A549 (cell line): ENCODE data around the gene DNAH17. TPM values are rescaled to one million over a fixed set of nuclear protein-coding genes. Genes with fewer than 3 reads are reported as not detected.
A peak's percentile ranks its signal among the peaks of the same experiment; 100 is the strongest.

Experiments used
- BHLHE40 ChIP-seq: IDR thresholded peaks from 2 replicates; pipeline ENCODE4 v1.6.1; 2012; ENCODE audit warnings: low read depth, low read length, inconsistent platforms
- CEBPB ChIP-seq, 2 experiments: fragments of >200 bp in 1 of 2; sonication (Bioruptor Twin) in 1 of 2; formaldehyde crosslinking in 1 of 2; IDR thresholded peaks; 2 replicates each; pipeline ENCODE4 v1.6.1; 2012 to 2016
- CHD4 ChIP-seq: fragments of 200-600 bp; sonication (generic); IDR thresholded peaks from 2 replicates; pipeline ENCODE4 v1.6.1; 2016; ENCODE audit warnings: antibody characterized with exemption, mild to moderate bottlenecking, borderline replicate concordance
- EHF ChIP-seq: fragments of 250-450 bp; sonication (Bioruptor Pico); IDR thresholded peaks from 2 replicates; pipeline ENCODE4 v1.5.0; 2020; ENCODE audit warnings: mild to moderate bottlenecking
- EP300 ChIP-seq, 2 experiments: fragments of >200 bp; sonication (Bioruptor Twin); formaldehyde crosslinking; IDR thresholded peaks; 2 replicates in 1 of 2; 3 replicates in 1 of 2; pipeline ENCODE4 v1.6.1; 2016 to 2017
- FOXS1 ChIP-seq: fragments of 250-450 bp; sonication (Bioruptor Pico); IDR thresholded peaks from 2 replicates; pipeline ENCODE4 v1.5.0; 2020; ENCODE audit warnings: mild to moderate bottlenecking, moderate library complexity
- GATA3 ChIP-seq: IDR thresholded peaks from 2 replicates; pipeline ENCODE4 v1.6.1; 2012; ENCODE audit warnings: borderline replicate concordance
- HOXA7 ChIP-seq: fragments of 250-450 bp; sonication (Bioruptor Pico); IDR thresholded peaks from 2 replicates; pipeline ENCODE4 v1.5.0; 2020; ENCODE audit warnings: mild to moderate bottlenecking, moderate library complexity
- HOXB13 ChIP-seq: fragments of 250-450 bp; sonication (Bioruptor Pico); IDR thresholded peaks from 2 replicates; pipeline ENCODE4 v1.5.0; 2020; ENCODE audit warnings: low read depth, mild to moderate bottlenecking, moderate library complexity
- JUN ChIP-seq, 2 experiments: fragments of >200 bp; sonication (Bioruptor Twin); formaldehyde crosslinking; IDR thresholded peaks; 2 replicates in 1 of 2; 3 replicates in 1 of 2; pipeline ENCODE4 v1.6.1; 2016 to 2017
- KDM5A ChIP-seq: fragments of 200-600 bp; sonication (generic); IDR thresholded peaks from 2 replicates; pipeline ENCODE4 v1.6.1; 2016; ENCODE audit warnings: antibody characterized with exemption, mild to moderate bottlenecking
- MAFK ChIP-seq: fragments of 450-650 bp; IDR thresholded peaks from 2 replicates; pipeline ENCODE4 v1.6.1; 2014; ENCODE audit not compliant: partially characterized antibody
- MYC ChIP-seq: IDR thresholded peaks from 2 replicates; pipeline ENCODE4 v1.6.1; 2012; ENCODE audit warnings: mild to moderate bottlenecking, inconsistent platforms, low read length, improper control_type of control experiment, borderline replicate concordance
- NFE2L2 ChIP-seq: fragments of 150-350 bp; conservative IDR thresholded peaks from 2 replicates; pipeline ENCODE4 v1.6.1; 2014; ENCODE audit warnings: low read length
- NR3C1 ChIP-seq: fragments of >200 bp; sonication (Bioruptor Twin); formaldehyde crosslinking; IDR thresholded peaks from 3 replicates; pipeline ENCODE4 v1.6.1; 2017
- PHF8 ChIP-seq: fragments of 200-600 bp; sonication (generic); IDR thresholded peaks from 2 replicates; pipeline ENCODE4 v1.6.1; 2016; ENCODE audit warnings: low read depth, mild to moderate bottlenecking, antibody characterized with exemption, moderate library complexity, borderline replicate concordance
- POLR2AphosphoS2 ChIP-seq: conservative IDR thresholded peaks from 2 replicates; pipeline ENCODE4 v1.6.1; 2012; ENCODE audit warnings: low read length, improper control_type of control experiment, inconsistent platforms
- RFX5 ChIP-seq: fragments of 450-650 bp; IDR thresholded peaks from 2 replicates; pipeline ENCODE4 v1.7.1; 2014; ENCODE audit warnings: antibody characterized with exemption, mild to moderate bottlenecking, moderate library complexity
- SREBF2 ChIP-seq: fragments of 450-650 bp; IDR thresholded peaks from 2 replicates; pipeline ENCODE4 v1.6.1; 2014; ENCODE audit warnings: mild to moderate bottlenecking, moderate library complexity
- TFCP2L1 ChIP-seq: fragments of 250-450 bp; sonication (Bioruptor Pico); IDR thresholded peaks from 2 replicates; pipeline ENCODE4 v1.5.0; 2021; ENCODE audit warnings: mild to moderate bottlenecking
- TP53 ChIP-seq: fragments of 250-450 bp; sonication (Bioruptor Pico); IDR thresholded peaks from 2 replicates; pipeline ENCODE4 v1.5.0; 2021; ENCODE audit warnings: mild to moderate bottlenecking, moderate library complexity
- ZC3H11A ChIP-seq: fragments of 450-650 bp; IDR thresholded peaks from 2 replicates; pipeline ENCODE4 v1.6.1; 2014; ENCODE audit warnings: antibody characterized with exemption, mild to moderate bottlenecking
- ZFP36 ChIP-seq: fragments of 450-650 bp; IDR thresholded peaks from 2 replicates; pipeline ENCODE4 v1.6.1; 2014; ENCODE audit warnings: borderline replicate concordance; ENCODE audit not compliant: partially characterized antibody
- ZNF302 ChIP-seq: fragments of 250-450 bp; sonication (Bioruptor Pico); IDR thresholded peaks from 2 replicates; pipeline ENCODE4 v1.9.0; 2021; ENCODE audit warnings: inconsistent platforms, mild to moderate bottlenecking, moderate library complexity
- polyA plus RNA-seq, 4 experiments: library from polyadenylated mRNA; depleted of rRNA in 3 of 4; stranded (reverse); fragments of >200 nt; fragmentation: RNase III in 1 of 4; extraction: RNeasy Plus Mini Kit Qiagen cat#74134 plus additional on column Dnase treatment in 1 of 4; gene quantifications; 2 replicates in 3 of 4; 3 replicates in 1 of 4; pipeline ENCODE4 v1.2.3, GENCODE V29; 2011 to 2017
- TF ChIP-seq, protein P1 (sequence below): fragments of >200 bp; sonication (Bioruptor Twin); formaldehyde crosslinking; IDR thresholded peaks from 3 replicates; pipeline ENCODE4 v1.6.1; 2016
- TF ChIP-seq, protein P2 (sequence below): fragments of 200-600 bp; sonication (generic); IDR thresholded peaks from 2 replicates; pipeline ENCODE4 v1.6.1; 2016; ENCODE audit warnings: antibody characterized with exemption, mild to moderate bottlenecking, moderate library complexity
- TF ChIP-seq, protein P3 (sequence below): fragments of >200 bp; sonication (Bioruptor Twin); formaldehyde crosslinking; IDR thresholded peaks from 2 replicates; pipeline ENCODE4 v1.6.1; 2016
- TF ChIP-seq, protein P4 (sequence below): fragments of 150-350 bp; IDR thresholded peaks from 2 replicates; pipeline ENCODE4 v1.6.1; 2014; ENCODE audit warnings: low read depth, mild to moderate bottlenecking, low read length

The DNAH17 gene
- polyA plus RNA-seq, 2 of the 4 experiments (the other 2 are of a cell fraction): 0.21 to 0.26 TPM

GRCh38 chr17:78535273-78536197 lies 41.7 kb downstream of the DNAH17 start (continued):
- TF ChIP-seq TP53 (CRISPR knock-in tag) (no peak), POLR2AphosphoS2 (no peak), EHF (CRISPR knock-in tag) (no peak), HOXB13 (no peak), MAFK (peak; percentile 5), CEBPB (IDR thresholded peaks at IDR 0.05) (peak in 1 of 2 experiments; percentile 23; a peak in 1 of 4 replicates), TFCP2L1 (CRISPR knock-in tag) (no peak), BHLHE40 (no peak), RFX5 (no peak), SREBF2 (no peak), KDM5A (no peak), CHD4 (no peak), JUN (IDR thresholded peaks at IDR 0.05) (no peak), ZNF302 (CRISPR knock-in tag) (no peak), GATA3 (no peak), ZC3H11A (no peak), NR3C1 (no peak), NFE2L2 (no peak), ZFP36 (no peak), HOXA7 (no peak), PHF8 (no peak), MYC (no peak), EP300 (IDR thresholded peaks at IDR 0.05) (no peak), FOXS1 (CRISPR knock-in tag) (no peak)
- TF ChIP-seq, protein P1, sequence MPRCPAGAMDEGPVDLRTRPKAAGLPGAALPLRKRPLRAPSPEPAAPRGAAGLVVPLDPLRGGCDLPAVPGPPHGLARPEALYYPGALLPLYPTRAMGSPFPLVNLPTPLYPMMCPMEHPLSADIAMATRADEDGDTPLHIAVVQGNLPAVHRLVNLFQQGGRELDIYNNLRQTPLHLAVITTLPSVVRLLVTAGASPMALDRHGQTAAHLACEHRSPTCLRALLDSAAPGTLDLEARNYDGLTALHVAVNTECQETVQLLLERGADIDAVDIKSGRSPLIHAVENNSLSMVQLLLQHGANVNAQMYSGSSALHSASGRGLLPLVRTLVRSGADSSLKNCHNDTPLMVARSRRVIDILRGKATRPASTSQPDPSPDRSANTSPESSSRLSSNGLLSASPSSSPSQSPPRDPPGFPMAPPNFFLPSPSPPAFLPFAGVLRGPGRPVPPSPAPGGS: no peak
- TF ChIP-seq, protein P2, sequence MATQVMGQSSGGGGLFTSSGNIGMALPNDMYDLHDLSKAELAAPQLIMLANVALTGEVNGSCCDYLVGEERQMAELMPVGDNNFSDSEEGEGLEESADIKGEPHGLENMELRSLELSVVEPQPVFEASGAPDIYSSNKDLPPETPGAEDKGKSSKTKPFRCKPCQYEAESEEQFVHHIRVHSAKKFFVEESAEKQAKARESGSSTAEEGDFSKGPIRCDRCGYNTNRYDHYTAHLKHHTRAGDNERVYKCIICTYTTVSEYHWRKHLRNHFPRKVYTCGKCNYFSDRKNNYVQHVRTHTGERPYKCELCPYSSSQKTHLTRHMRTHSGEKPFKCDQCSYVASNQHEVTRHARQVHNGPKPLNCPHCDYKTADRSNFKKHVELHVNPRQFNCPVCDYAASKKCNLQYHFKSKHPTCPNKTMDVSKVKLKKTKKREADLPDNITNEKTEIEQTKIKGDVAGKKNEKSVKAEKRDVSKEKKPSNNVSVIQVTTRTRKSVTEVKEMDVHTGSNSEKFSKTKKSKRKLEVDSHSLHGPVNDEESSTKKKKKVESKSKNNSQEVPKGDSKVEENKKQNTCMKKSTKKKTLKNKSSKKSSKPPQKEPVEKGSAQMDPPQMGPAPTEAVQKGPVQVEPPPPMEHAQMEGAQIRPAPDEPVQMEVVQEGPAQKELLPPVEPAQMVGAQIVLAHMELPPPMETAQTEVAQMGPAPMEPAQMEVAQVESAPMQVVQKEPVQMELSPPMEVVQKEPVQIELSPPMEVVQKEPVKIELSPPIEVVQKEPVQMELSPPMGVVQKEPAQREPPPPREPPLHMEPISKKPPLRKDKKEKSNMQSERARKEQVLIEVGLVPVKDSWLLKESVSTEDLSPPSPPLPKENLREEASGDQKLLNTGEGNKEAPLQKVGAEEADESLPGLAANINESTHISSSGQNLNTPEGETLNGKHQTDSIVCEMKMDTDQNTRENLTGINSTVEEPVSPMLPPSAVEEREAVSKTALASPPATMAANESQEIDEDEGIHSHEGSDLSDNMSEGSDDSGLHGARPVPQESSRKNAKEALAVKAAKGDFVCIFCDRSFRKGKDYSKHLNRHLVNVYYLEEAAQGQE: no peak
- TF ChIP-seq, protein P3, sequence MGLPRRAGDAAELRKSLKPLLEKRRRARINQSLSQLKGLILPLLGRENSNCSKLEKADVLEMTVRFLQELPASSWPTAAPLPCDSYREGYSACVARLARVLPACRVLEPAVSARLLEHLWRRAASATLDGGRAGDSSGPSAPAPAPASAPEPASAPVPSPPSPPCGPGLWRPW: no peak
- TF ChIP-seq, protein P4, sequence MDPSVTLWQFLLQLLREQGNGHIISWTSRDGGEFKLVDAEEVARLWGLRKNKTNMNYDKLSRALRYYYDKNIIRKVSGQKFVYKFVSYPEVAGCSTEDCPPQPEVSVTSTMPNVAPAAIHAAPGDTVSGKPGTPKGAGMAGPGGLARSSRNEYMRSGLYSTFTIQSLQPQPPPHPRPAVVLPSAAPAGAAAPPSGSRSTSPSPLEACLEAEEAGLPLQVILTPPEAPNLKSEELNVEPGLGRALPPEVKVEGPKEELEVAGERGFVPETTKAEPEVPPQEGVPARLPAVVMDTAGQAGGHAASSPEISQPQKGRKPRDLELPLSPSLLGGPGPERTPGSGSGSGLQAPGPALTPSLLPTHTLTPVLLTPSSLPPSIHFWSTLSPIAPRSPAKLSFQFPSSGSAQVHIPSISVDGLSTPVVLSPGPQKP: no peak
